ENCODE results near the gene YLPM1.
"Not testable (repeated sequence)": the region's sequence is repeated elsewhere in the genome, so short reads cannot be mapped to it uniquely, and the experiment has no call there.

Gene YLPM1

GRCh38 chr14:74747237-74747636 lies 15.9 kb upstream of the YLPM1 start:
- no peaks in the 10 kb centered on the region for H3K4me1 ChIP-seq (ENCODE audit: control insufficient read depth, insufficient read depth, low read length)
- H3K4me3 ChIP-seq (ENCODE audit: low read depth, low read length): no peak overlapping the region
- H3K9ac ChIP-seq (ENCODE audit: low read depth, low read length): no peak overlapping the region
- no peaks in the 10 kb centered on the region for H3K36me3 ChIP-seq (ENCODE audit: control insufficient read depth, insufficient read depth, low read length)
- no peaks in the 10 kb centered on the region for H3K9me3 ChIP-seq (ENCODE audit: control insufficient read depth, insufficient read depth, low read length)
- H3K27me3 ChIP-seq (ENCODE audit: control insufficient read depth, insufficient read depth, low read length): no peaks in the 10 kb centered on the region
- H3K27ac ChIP-seq (ENCODE audit: low read depth, low read length): no peak overlapping the region

- Histone ChIP-seq H3K36me3 (ENCODE audit: control insufficient read depth, insufficient read depth, low read length) (no peaks in the 10 kb centered on the region), H3K9me3 (ENCODE audit: control insufficient read depth, insufficient read depth, low read length) (peaks cover 4% of the 10 kb centered on the region; the same call in 1 of the 2 replicates), H3K27ac (ENCODE audit: low read depth, low read length) (no peak overlapping the region), H3K4me1 (ENCODE audit: control insufficient read depth, insufficient read depth, low read length) (no peaks in the 10 kb centered on the region), H3K4me3 (ENCODE audit: low read depth, low read length) (no peak overlapping the region), H3K9ac (ENCODE audit: low read depth, low read length) (no peak overlapping the region), H3K27me3 (ENCODE audit: control insufficient read depth, insufficient read depth, low read length) (no peaks in the 10 kb centered on the region)
These were observed 9.0 kb upstream of the YLPM1 start for GRCh38 chr14:74754157-74754556.

- H3K36me3 ChIP-seq (ENCODE audit: control insufficient read depth, insufficient read depth, low read length): no peaks in the 10 kb centered on the region
- peaks cover 4% of the 10 kb centered on the region; the same call in 1 of the 2 replicates for H3K9me3 ChIP-seq (ENCODE audit: control insufficient read depth, insufficient read depth, low read length)
- no peaks in the 10 kb centered on the region for H3K27me3 ChIP-seq (ENCODE audit: control insufficient read depth, insufficient read depth, low read length)
- H3K9ac ChIP-seq (ENCODE audit: low read depth, low read length): no peak overlapping the region
- H3K4me3 ChIP-seq (ENCODE audit: low read depth, low read length): no peak overlapping the region
- no peak overlapping the region for H3K27ac ChIP-seq (ENCODE audit: low read depth, low read length)
- H3K4me1 ChIP-seq (ENCODE audit: control insufficient read depth, insufficient read depth, low read length): no peaks in the 10 kb centered on the region
These were observed 8.2 kb upstream of the YLPM1 start for GRCh38 chr14:74754899-74755298.

- H3K27me3 ChIP-seq (ENCODE audit: control insufficient read depth, insufficient read depth, low read length): no peaks in the 10 kb centered on the region
- H3K9ac ChIP-seq (ENCODE audit: low read depth, low read length): no peak overlapping the region
- no peaks in the 10 kb centered on the region for H3K4me1 ChIP-seq (ENCODE audit: control insufficient read depth, insufficient read depth, low read length)
- no peak overlapping the region for H3K27ac ChIP-seq (ENCODE audit: low read depth, low read length)
- H3K9me3 ChIP-seq (ENCODE audit: control insufficient read depth, insufficient read depth, low read length): peaks cover 4% of the 10 kb centered on the region; the same call in 1 of the 2 replicates
- no peaks in the 10 kb centered on the region for H3K36me3 ChIP-seq (ENCODE audit: control insufficient read depth, insufficient read depth, low read length)
- no peak overlapping the region for H3K4me3 ChIP-seq (ENCODE audit: low read depth, low read length)
These were observed 6.8 kb upstream of the YLPM1 start for GRCh38 chr14:74756326-74756725.

- H3K27me3 ChIP-seq (ENCODE audit: control insufficient read depth, insufficient read depth, low read length); H3K9me3 ChIP-seq (ENCODE audit: control insufficient read depth, insufficient read depth, low read length); H3K4me1 ChIP-seq (ENCODE audit: control insufficient read depth, insufficient read depth, low read length): not testable (repeated sequence)
These were observed 4.6 kb upstream of the YLPM1 start for GRCh38 chr14:74758505-74758904.

GRCh38 chr14:74763803-74764531 lies 851 bp downstream of the YLPM1 start:
- Histone ChIP-seq H3K9ac (ENCODE audit: low read depth, low read length) (peak overlapping the region; percentile 93), H3K36me3 (ENCODE audit: control insufficient read depth, insufficient read depth, low read length) (peaks cover 9% of the 10 kb centered on the region), H3K4me1 (ENCODE audit: control insufficient read depth, insufficient read depth, low read length) (peaks cover 13% of the 10 kb centered on the region; the same call in 1 of the 2 replicates), H3K9me3 (ENCODE audit: control insufficient read depth, insufficient read depth, low read length) (no peaks in the 10 kb centered on the region), H3K27me3 (ENCODE audit: control insufficient read depth, insufficient read depth, low read length) (no peaks in the 10 kb centered on the region), H3K4me3 (ENCODE audit: low read depth, low read length) (peak overlapping the region; percentile 91), H3K27ac (ENCODE audit: low read depth, low read length) (peak overlapping the region; percentile 90)

More at GRCh38 chr14:74758505-74758904, 4.6 kb upstream of the YLPM1 start:
- H3K4me3 ChIP-seq (ENCODE audit: low read depth, low read length); H3K9ac ChIP-seq (ENCODE audit: low read depth, low read length); H3K27ac ChIP-seq (ENCODE audit: low read depth, low read length); H3K36me3 ChIP-seq (ENCODE audit: control insufficient read depth, insufficient read depth, low read length): not testable (repeated sequence)

GRCh38 chr14:74765721-74766120 lies 2.6 kb downstream of the YLPM1 start:
- Histone ChIP-seq H3K4me3 (ENCODE audit: low read depth, low read length) (peak overlapping the region; percentile 91), H3K9me3 (ENCODE audit: control insufficient read depth, insufficient read depth, low read length) (no peaks in the 10 kb centered on the region), H3K9ac (ENCODE audit: low read depth, low read length) (no peak overlapping the region), H3K27me3 (ENCODE audit: control insufficient read depth, insufficient read depth, low read length) (no peaks in the 10 kb centered on the region), H3K27ac (ENCODE audit: low read depth, low read length) (no peak overlapping the region), H3K4me1 (ENCODE audit: control insufficient read depth, insufficient read depth, low read length) (peaks cover 13% of the 10 kb centered on the region; the same call in 1 of the 2 replicates), H3K36me3 (ENCODE audit: control insufficient read depth, insufficient read depth, low read length) (peaks cover 9% of the 10 kb centered on the region)

GRCh38 chr14:74771399-74771798 lies 8.3 kb downstream of the YLPM1 start:
- Histone ChIP-seq H3K27me3 (ENCODE audit: control insufficient read depth, insufficient read depth, low read length) (no peaks in the 10 kb centered on the region), H3K9me3 (ENCODE audit: control insufficient read depth, insufficient read depth, low read length) (no peaks in the 10 kb centered on the region), H3K27ac (ENCODE audit: low read depth, low read length) (no peak overlapping the region)

GRCh38 chr14:74784634-74785033 lies 21.5 kb downstream of the YLPM1 start:
- peaks cover 77% of the 10 kb centered on the region for H3K36me3 ChIP-seq (ENCODE audit: control insufficient read depth, insufficient read depth, low read length)
- peaks cover 5% of the 10 kb centered on the region; the same call in 1 of the 2 replicates for H3K4me1 ChIP-seq (ENCODE audit: control insufficient read depth, insufficient read depth, low read length)
- no peaks in the 10 kb centered on the region for H3K9me3 ChIP-seq (ENCODE audit: control insufficient read depth, insufficient read depth, low read length)
- no peak overlapping the region for H3K4me3 ChIP-seq (ENCODE audit: low read depth, low read length)
- H3K9ac ChIP-seq (ENCODE audit: low read depth, low read length): no peak overlapping the region
- no peak overlapping the region for H3K27ac ChIP-seq (ENCODE audit: low read depth, low read length)
- H3K27me3 ChIP-seq (ENCODE audit: control insufficient read depth, insufficient read depth, low read length): no peaks in the 10 kb centered on the region

More at GRCh38 chr14:74771399-74771798, 8.3 kb downstream of the YLPM1 start:
- no peak overlapping the region for H3K4me3 ChIP-seq (ENCODE audit: low read depth, low read length)
- H3K36me3 ChIP-seq (ENCODE audit: control insufficient read depth, insufficient read depth, low read length): peaks cover 28% of the 10 kb centered on the region
- H3K9ac ChIP-seq (ENCODE audit: low read depth, low read length): no peak overlapping the region
- 0 out of 2 replicates have a peak, but pooled peaks cover 3% of the 10 kb centered on the region for H3K4me1 ChIP-seq (ENCODE audit: control insufficient read depth, insufficient read depth, low read length)

- H3K4me1 ChIP-seq (ENCODE audit: control insufficient read depth, insufficient read depth, low read length): peaks cover 5% of the 10 kb centered on the region; the same call in 1 of the 2 replicates
- no peaks in the 10 kb centered on the region for H3K27me3 ChIP-seq (ENCODE audit: control insufficient read depth, insufficient read depth, low read length)
- H3K9ac ChIP-seq (ENCODE audit: low read depth, low read length): no peak overlapping the region
- peaks cover 72% of the 10 kb centered on the region for H3K36me3 ChIP-seq (ENCODE audit: control insufficient read depth, insufficient read depth, low read length)
- no peaks in the 10 kb centered on the region for H3K9me3 ChIP-seq (ENCODE audit: control insufficient read depth, insufficient read depth, low read length)
- no peak overlapping the region for H3K27ac ChIP-seq (ENCODE audit: low read depth, low read length)
- no peak overlapping the region for H3K4me3 ChIP-seq (ENCODE audit: low read depth, low read length)
These were observed 22.0 kb downstream of the YLPM1 start for GRCh38 chr14:74785056-74785613.

GRCh38 chr14:74786796-74787315 lies 23.7 kb downstream of the YLPM1 start:
- Histone ChIP-seq H3K9me3 (ENCODE audit: control insufficient read depth, insufficient read depth, low read length) (no peaks in the 10 kb centered on the region), H3K27me3 (ENCODE audit: control insufficient read depth, insufficient read depth, low read length) (no peaks in the 10 kb centered on the region), H3K9ac (ENCODE audit: low read depth, low read length) (no peak overlapping the region), H3K27ac (ENCODE audit: low read depth, low read length) (no peak overlapping the region), H3K36me3 (ENCODE audit: control insufficient read depth, insufficient read depth, low read length) (peaks cover 54% of the 10 kb centered on the region), H3K4me3 (ENCODE audit: low read depth, low read length) (no peak overlapping the region), H3K4me1 (ENCODE audit: control insufficient read depth, insufficient read depth, low read length) (peaks cover 14% of the 10 kb centered on the region; the same call in 1 of the 2 replicates)

All from HUES48 (cell line).